Loucy (cell line): ENCODE measurements around the gene GTF2IRD1.

Source experiments
- H2AFZ ChIP-seq: fragments of 200-600 bp; sonication (generic); 2 replicates; pipeline ENCODE4 v1.6.0; 2016; ENCODE audit warnings: antibody characterized with exemption, mild to moderate bottlenecking, low read length, moderate library complexity
- H3F3A ChIP-seq: fragments of 200-600 bp; 2 replicates; pipeline ENCODE4 v1.6.0; 2016; ENCODE audit warnings: antibody characterized with exemption, low read depth, mild to moderate bottlenecking
- H3K27me3 ChIP-seq: fragments of 200-600 bp; sonication (generic); 2 replicates; pipeline ENCODE4 v1.6.1; 2014; ENCODE audit warnings: low read length, mild to moderate bottlenecking; ENCODE audit not compliant: insufficient read depth, poor library complexity, severe bottlenecking
- H3K36me3 ChIP-seq: fragments of 200-600 bp; sonication (generic); 2 replicates; pipeline ENCODE4 v1.6.1; 2016; ENCODE audit warnings: low read length; ENCODE audit not compliant: insufficient read depth
- H3K4me1 ChIP-seq: fragments of 200-600 bp; sonication (generic); 2 replicates; pipeline ENCODE4 v1.5.1; 2014; ENCODE audit warnings: low read length, mild to moderate bottlenecking; ENCODE audit not compliant: insufficient read depth, poor library complexity, severe bottlenecking
- H3K4me2 ChIP-seq: fragments of 200-600 bp; sonication (generic); 2 replicates; pipeline ENCODE4 v1.6.0; 2014; ENCODE audit warnings: antibody characterized with exemption, low read length, low read depth, mild to moderate bottlenecking; ENCODE audit not compliant: poor library complexity, severe bottlenecking
- H3K4me3 ChIP-seq: fragments of 200-600 bp; sonication (generic); 2 replicates; pipeline ENCODE4 v1.5.1; 2014; ENCODE audit warnings: low read length, mild to moderate bottlenecking, mixed read lengths; ENCODE audit not compliant: poor library complexity, severe bottlenecking
- H3K79me2 ChIP-seq: fragments of 200-600 bp; sonication (generic); 2 replicates; pipeline ENCODE4 v1.6.1; 2014; ENCODE audit warnings: low read length; ENCODE audit not compliant: insufficient read depth
- H3K9ac ChIP-seq: fragments of 200-600 bp; sonication (generic); 2 replicates; pipeline ENCODE4 v1.6.0; 2014; ENCODE audit warnings: mild to moderate bottlenecking, low read depth, low read length, moderate library complexity; ENCODE audit not compliant: poor library complexity, severe bottlenecking
- H3K9me2 ChIP-seq: fragments of 200-600 bp; sonication (generic); replicated peaks from 2 replicates; pipeline ENCODE4 v1.6.1; 2016; ENCODE audit warnings: low read depth, low read length, mixed read lengths
- H3K9me3 ChIP-seq: fragments of 200-600 bp; sonication (generic); 2 replicates; pipeline ENCODE4 v1.6.1; 2014; ENCODE audit warnings: mild to moderate bottlenecking, antibody characterized with exemption, low read length, low read depth; ENCODE audit not compliant: insufficient read depth
- H4K20me1 ChIP-seq: fragments of 200-600 bp; sonication (generic); 2 replicates; pipeline ENCODE4 v1.6.0; 2014; ENCODE audit warnings: antibody characterized with exemption, low read length, mild to moderate bottlenecking; ENCODE audit not compliant: insufficient read depth, poor library complexity, severe bottlenecking
- EZH2phosphoT487 ChIP-seq: fragments of 200-600 bp; IDR thresholded peaks from 2 replicates; pipeline ENCODE4 v1.6.1; 2018; ENCODE audit warnings: antibody characterized with exemption, mild to moderate bottlenecking, moderate library complexity, borderline replicate concordance
- TF ChIP-seq, protein P1 (sequence below): fragments of 200-600 bp; sonication (generic); conservative IDR thresholded peaks from 2 replicates; pipeline ENCODE4 v1.5.1; 2014; ENCODE audit warnings: mild to moderate bottlenecking, antibody characterized with exemption, low read length

Gene GTF2IRD1

DNA sequence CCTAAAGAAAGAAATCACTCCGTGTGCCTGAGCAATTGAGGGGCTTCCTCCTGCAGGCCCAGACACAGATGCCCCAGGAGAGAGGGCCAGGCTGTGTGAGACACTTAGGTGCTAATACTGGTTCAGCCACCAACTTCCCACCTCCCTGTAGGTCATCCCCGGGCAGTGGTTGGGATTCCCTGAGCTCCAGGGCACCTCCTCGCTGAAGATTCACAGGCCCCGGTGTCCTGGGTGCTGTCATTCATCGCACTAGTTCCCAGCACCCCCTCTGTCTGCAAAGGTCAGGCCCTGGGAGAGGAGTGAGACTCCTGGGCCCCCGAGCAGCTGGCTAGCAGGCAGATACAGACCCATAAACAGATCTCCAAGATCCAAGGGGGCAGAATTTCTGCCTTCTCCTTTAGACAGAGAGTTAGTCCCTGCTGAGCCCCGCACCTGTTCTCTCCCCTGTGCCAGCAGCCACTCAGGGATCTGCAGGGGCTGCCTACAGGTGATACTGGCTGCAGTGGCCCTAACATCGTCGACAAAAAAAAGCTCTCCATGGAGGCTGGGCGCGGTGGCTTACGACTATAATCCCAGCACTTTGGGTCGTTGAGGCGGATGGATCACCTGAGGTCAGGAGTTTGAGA, 165.6 kb downstream of the GTF2IRD1 start:
- H3K36me3 ChIP-seq, result no peaks in the 10 kb centered on the region
- H3K9ac ChIP-seq, result no peak overlapping the region
- TF ChIP-seq EZH2phosphoT487, result no peak
- TF ChIP-seq, protein P1, sequence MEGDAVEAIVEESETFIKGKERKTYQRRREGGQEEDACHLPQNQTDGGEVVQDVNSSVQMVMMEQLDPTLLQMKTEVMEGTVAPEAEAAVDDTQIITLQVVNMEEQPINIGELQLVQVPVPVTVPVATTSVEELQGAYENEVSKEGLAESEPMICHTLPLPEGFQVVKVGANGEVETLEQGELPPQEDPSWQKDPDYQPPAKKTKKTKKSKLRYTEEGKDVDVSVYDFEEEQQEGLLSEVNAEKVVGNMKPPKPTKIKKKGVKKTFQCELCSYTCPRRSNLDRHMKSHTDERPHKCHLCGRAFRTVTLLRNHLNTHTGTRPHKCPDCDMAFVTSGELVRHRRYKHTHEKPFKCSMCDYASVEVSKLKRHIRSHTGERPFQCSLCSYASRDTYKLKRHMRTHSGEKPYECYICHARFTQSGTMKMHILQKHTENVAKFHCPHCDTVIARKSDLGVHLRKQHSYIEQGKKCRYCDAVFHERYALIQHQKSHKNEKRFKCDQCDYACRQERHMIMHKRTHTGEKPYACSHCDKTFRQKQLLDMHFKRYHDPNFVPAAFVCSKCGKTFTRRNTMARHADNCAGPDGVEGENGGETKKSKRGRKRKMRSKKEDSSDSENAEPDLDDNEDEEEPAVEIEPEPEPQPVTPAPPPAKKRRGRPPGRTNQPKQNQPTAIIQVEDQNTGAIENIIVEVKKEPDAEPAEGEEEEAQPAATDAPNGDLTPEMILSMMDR, result no peak
- no peaks in the 10 kb centered on the region for H3K9me3 ChIP-seq
- no peak overlapping the region for H3K4me3 ChIP-seq
- H3K27me3 ChIP-seq, result no peaks in the 10 kb centered on the region
- peak overlapping the region; percentile 32; the same call in 1 of the 2 replicates for H2AFZ ChIP-seq
- H3F3A ChIP-seq, result no peaks in the 10 kb centered on the region
- H3K79me2 ChIP-seq, result no peaks in the 10 kb centered on the region
- H3K4me1 ChIP-seq, result peaks cover 14% of the 10 kb centered on the region
- no peak overlapping the region for H3K4me2 ChIP-seq
- no peaks in the 10 kb centered on the region for H3K9me2 ChIP-seq
- H4K20me1 ChIP-seq, result no peaks in the 10 kb centered on the region

DNA sequence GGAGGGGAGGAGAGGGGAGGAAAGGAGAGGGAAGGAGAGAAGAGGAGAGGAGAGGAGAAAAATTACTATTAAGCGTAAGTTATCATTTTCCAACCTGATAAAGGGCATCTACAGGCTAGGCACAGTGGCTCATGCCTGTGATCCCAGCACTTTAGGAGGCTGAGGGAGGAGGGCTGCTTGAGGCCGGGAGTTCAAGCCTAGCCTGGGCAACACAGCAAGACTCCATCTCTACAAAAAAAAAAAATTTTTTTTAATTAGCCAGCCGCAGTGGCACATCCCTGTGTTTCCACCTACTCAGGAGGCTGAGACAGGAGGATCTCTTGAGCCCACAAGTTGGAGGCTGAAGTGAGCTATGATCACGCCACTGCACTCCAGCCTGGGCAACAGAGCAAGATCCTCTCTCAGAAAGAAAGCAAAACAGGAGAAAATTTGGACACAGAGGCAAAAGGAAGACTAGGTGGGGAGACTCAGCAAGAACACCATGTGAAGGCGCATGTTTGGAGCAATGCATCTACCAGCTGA, 168.6 kb downstream of the GTF2IRD1 start:
- Histone ChIP-seq H3K4me3 (no peak overlapping the region), H4K20me1 (no peaks in the 10 kb centered on the region), H3K79me2 (no peaks in the 10 kb centered on the region), H2AFZ (no peak overlapping the region), H3K27me3 (no peaks in the 10 kb centered on the region), H3K9me3 (no peaks in the 10 kb centered on the region), H3K4me1 (peaks cover 6% of the 10 kb centered on the region), H3K36me3 (no peaks in the 10 kb centered on the region), H3K9ac (no peak overlapping the region), H3F3A (no peaks in the 10 kb centered on the region), H3K4me2 (no peak overlapping the region), H3K9me2 (no peaks in the 10 kb centered on the region)
- TF ChIP-seq, protein P1, result no peak
- no peak for TF ChIP-seq EZH2phosphoT487

DNA sequence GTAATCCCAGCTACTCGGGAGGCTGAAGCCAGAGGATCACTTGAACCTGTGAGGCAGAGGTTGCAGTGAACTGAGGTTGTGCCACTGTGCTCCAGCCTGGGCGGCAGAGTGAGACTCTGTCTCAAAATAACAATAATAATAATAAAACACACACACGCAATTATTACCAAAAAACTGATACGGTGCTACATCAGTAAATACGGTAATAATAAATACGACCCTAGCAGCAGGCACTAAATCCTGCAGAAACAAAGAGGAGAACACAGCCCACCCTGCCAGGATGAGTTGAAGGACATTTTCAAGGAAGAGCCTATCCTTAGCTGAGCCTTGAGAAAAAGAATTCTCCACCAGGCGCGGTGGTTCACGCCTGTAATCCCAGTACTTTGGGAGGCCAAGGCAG, 169.4 kb downstream of the GTF2IRD1 start:
- no peak overlapping the region for H2AFZ ChIP-seq
- H3K9ac ChIP-seq, result no peak overlapping the region
- no peaks in the 10 kb centered on the region for H3K9me3 ChIP-seq
- TF ChIP-seq, protein P1, result no peak
- TF ChIP-seq EZH2phosphoT487, result no peak
- no peaks in the 10 kb centered on the region for H3K27me3 ChIP-seq
- H3F3A ChIP-seq, result no peaks in the 10 kb centered on the region
- no peak overlapping the region for H3K4me3 ChIP-seq
- H3K79me2 ChIP-seq, result no peaks in the 10 kb centered on the region
- H4K20me1 ChIP-seq, result no peaks in the 10 kb centered on the region
- no peak overlapping the region for H3K4me2 ChIP-seq
- H3K9me2 ChIP-seq, result no peaks in the 10 kb centered on the region
- no peaks in the 10 kb centered on the region for H3K36me3 ChIP-seq
- H3K4me1 ChIP-seq, result peaks cover 5% of the 10 kb centered on the region
